ENCODE data around the gene BEND7.
"Not testable (repeated sequence)": the region's sequence is repeated elsewhere in the genome, so short reads cannot be mapped to it uniquely, and the experiment has no call there.

The BEND7 gene

GRCh38 chr10:13416760-13417159 is 112.1 kb downstream of the BEND7 start:
- DNase-seq: no peak

GRCh38 chr10:13414855-13415254 is 114.0 kb downstream of the BEND7 start:
- no peak for DNase-seq

GRCh38 chr10:13414137-13414536 is 114.7 kb downstream of the BEND7 start:
- no peak for DNase-seq

- DNase-seq: no peak
Observed at GRCh38 chr10:13412894-13413293, 115.9 kb downstream of the BEND7 start.

GRCh38 chr10:13404791-13405190 is 124.0 kb downstream of the BEND7 start:
- no peak for DNase-seq

- no peak for DNase-seq
Observed at GRCh38 chr10:13404305-13404759, 124.5 kb downstream of the BEND7 start.

- DNase-seq: not testable (repeated sequence)
Observed at GRCh38 chr10:13403426-13403825, 125.4 kb downstream of the BEND7 start.

GRCh38 chr10:13402021-13402420 is 126.8 kb downstream of the BEND7 start:
- DNase-seq: no peak

- no peak for DNase-seq
Observed at GRCh38 chr10:13401142-13401541, 127.7 kb downstream of the BEND7 start.

- no peak for DNase-seq
Observed at GRCh38 chr10:13400196-13400965, 128.4 kb downstream of the BEND7 start.

GRCh38 chr10:13399752-13400151 is 129.1 kb downstream of the BEND7 start:
- DNase-seq: no peak

GRCh38 chr10:13399236-13399635 is 129.6 kb downstream of the BEND7 start:
- DNase-seq: no peak

GRCh38 chr10:13397052-13397451 is 131.8 kb downstream of the BEND7 start:
- DNase-seq: no peak

- DNase-seq: no peak
Observed at GRCh38 chr10:13396369-13396768, 132.4 kb downstream of the BEND7 start.

- DNase-seq: no peak
Observed at GRCh38 chr10:13395540-13395939, 133.3 kb downstream of the BEND7 start.

- no peak for DNase-seq
Observed at GRCh38 chr10:13393640-13394039, 135.2 kb downstream of the BEND7 start.

- DNase-seq: no peak
Observed at GRCh38 chr10:13392701-13393100, 136.1 kb downstream of the BEND7 start.

All from effector CD8-positive, alpha-beta T cell (primary cell).